T1000 (cell line): Measurements from ENCODE around the gene SERGEF.

Source experiments
- DNase-seq: peaks from one replicate; lab custom pipeline; 2025; ENCODE audit warnings: mixed read lengths; lab: John Stamatoyannopoulos, UW

The SERGEF gene

GRCh38 chr11:17748761-17749721, 263.8 kb downstream of the SERGEF start:
- no peak for DNase-seq

GRCh38 chr11:17748044-17748443, 264.8 kb downstream of the SERGEF start:
- no peak for DNase-seq

- DNase-seq = no peak
Measured at GRCh38 chr11:17747131-17747955, 265.5 kb downstream of the SERGEF start.

GRCh38 chr11:17746096-17746495, 266.8 kb downstream of the SERGEF start:
- no peak for DNase-seq

GRCh38 chr11:17745023-17745772, 267.6 kb downstream of the SERGEF start:
- DNase-seq = no peak

- DNase-seq = no peak
Measured at GRCh38 chr11:17744151-17744940, 268.5 kb downstream of the SERGEF start.

GRCh38 chr11:17743808-17744119, 269.1 kb downstream of the SERGEF start:
- no peak for DNase-seq

GRCh38 chr11:17743026-17743807, 269.6 kb downstream of the SERGEF start:
- DNase-seq = no peak

- DNase-seq = no peak
Measured at GRCh38 chr11:17742019-17742418, 270.8 kb downstream of the SERGEF start.

- DNase-seq = no peak
Measured at GRCh38 chr11:17741487-17741886, 271.4 kb downstream of the SERGEF start.

- DNase-seq = no peak
Measured at GRCh38 chr11:17740649-17741235, 272.1 kb downstream of the SERGEF start.

GRCh38 chr11:17739945-17740338, 272.9 kb downstream of the SERGEF start:
- DNase-seq = no peak

- no peak for DNase-seq
Measured at GRCh38 chr11:17738151-17738973, 274.5 kb downstream of the SERGEF start.
